GM18867 (cell line): ENCODE measurements around the gene SND1.
A peak's percentile ranks its signal among the peaks of the same experiment; 100 is the strongest.

Source experiments
- ATAC-seq: cut with Tn5 transposase; IDR thresholded peaks from one replicate; pipeline ENCODE4 v1.9.1; 2021; ENCODE audit warnings: mild to moderate bottlenecking, moderate library complexity; ENCODE audit not compliant: unreplicated experiment

SND1 gene

GRCh38 chr7:127764681-127765080, 112.7 kb downstream of the SND1 start:
- ATAC-seq = no peak

GRCh38 chr7:127765150-127765549, 113.2 kb downstream of the SND1 start:
- ATAC-seq = no peak

GRCh38 chr7:127766831-127767459, 115.0 kb downstream of the SND1 start:
- no peak for ATAC-seq

GRCh38 chr7:127768241-127768640, 116.2 kb downstream of the SND1 start:
- no peak for ATAC-seq

- ATAC-seq = no peak
Observed at GRCh38 chr7:127769137-127769536, 117.1 kb downstream of the SND1 start.

- no peak for ATAC-seq
Observed at GRCh38 chr7:127769696-127770400, 117.9 kb downstream of the SND1 start.

- no peak for ATAC-seq
Observed at GRCh38 chr7:127770885-127771284, 118.9 kb downstream of the SND1 start.

- no peak for ATAC-seq
Observed at GRCh38 chr7:127771707-127772106, 119.7 kb downstream of the SND1 start.

GRCh38 chr7:127776776-127777386, 124.9 kb downstream of the SND1 start:
- no peak for ATAC-seq

GRCh38 chr7:127780489-127780888, 128.5 kb downstream of the SND1 start:
- ATAC-seq = no peak

GRCh38 chr7:127781081-127781480, 129.1 kb downstream of the SND1 start:
- no peak for ATAC-seq

GRCh38 chr7:127782075-127782474, 130.1 kb downstream of the SND1 start:
- ATAC-seq = no peak

GRCh38 chr7:127782654-127783559, 130.9 kb downstream of the SND1 start:
- peak; percentile 77 for ATAC-seq

GRCh38 chr7:127786184-127786583, 134.2 kb downstream of the SND1 start:
- no peak for ATAC-seq

GRCh38 chr7:127789031-127789430, 137.0 kb downstream of the SND1 start:
- ATAC-seq = no peak

- no peak for ATAC-seq
Observed at GRCh38 chr7:127791446-127792189, 139.6 kb downstream of the SND1 start.

GRCh38 chr7:127792528-127793342, 140.7 kb downstream of the SND1 start:
- ATAC-seq = peak; percentile 52

- no peak for ATAC-seq
Observed at GRCh38 chr7:127793582-127793981, 141.6 kb downstream of the SND1 start.

GRCh38 chr7:127794136-127794535, 142.1 kb downstream of the SND1 start:
- ATAC-seq = no peak

GRCh38 chr7:127794551-127794950, 142.6 kb downstream of the SND1 start:
- no peak for ATAC-seq
